CD1c-positive myeloid dendritic cell (primary cell): ENCODE data around the gene FBXW7.
A peak's percentile ranks its signal among the peaks of the same experiment; 100 is the strongest.
"Not testable (repeated sequence)": the region's sequence is repeated elsewhere in the genome, so short reads cannot be mapped to it uniquely, and the experiment has no call there.

Experiments
- DNase-seq: peaks from one replicate; pipeline ENCODE4 v3.0.0-alpha.2; 2016; ENCODE audit errors: extremely low spot score

The FBXW7 gene

GRCh38 chr4:152535903-152536544 lies at the start of gene FBXW7:
TSS of gene FBXW7 (minus strand) at chr4:152536092. CDS start at chr4:152411803, 124,289 bp downstream.
- DNase-seq: peak; percentile 100

GRCh38 chr4:152585023-152585441 lies 49.1 kb upstream of the FBXW7 start:
- DNase-seq: no peak

- DNase-seq: no peak
Measured at GRCh38 chr4:152581536-152582160, 45.8 kb upstream of the FBXW7 start.

- no peak for DNase-seq
Measured at GRCh38 chr4:152579916-152580315, 44.0 kb upstream of the FBXW7 start.

- DNase-seq: no peak
Measured at GRCh38 chr4:152579107-152579764, 43.3 kb upstream of the FBXW7 start.

GRCh38 chr4:152578670-152579069 lies 42.8 kb upstream of the FBXW7 start:
- DNase-seq: no peak

- peak; percentile 36 for DNase-seq
Measured at GRCh38 chr4:152577708-152578396, 42.0 kb upstream of the FBXW7 start.

- DNase-seq: no peak
Measured at GRCh38 chr4:152575533-152575932, 39.6 kb upstream of the FBXW7 start.

GRCh38 chr4:152573861-152574260 lies 38.0 kb upstream of the FBXW7 start:
- DNase-seq: no peak

GRCh38 chr4:152572417-152573086 lies 36.7 kb upstream of the FBXW7 start:
- DNase-seq: peak; percentile 62

GRCh38 chr4:152571770-152572169 lies 35.9 kb upstream of the FBXW7 start:
- no peak for DNase-seq

- DNase-seq: no peak
Measured at GRCh38 chr4:152571296-152571695, 35.4 kb upstream of the FBXW7 start.

GRCh38 chr4:152565333-152565732 lies 29.4 kb upstream of the FBXW7 start:
- no peak for DNase-seq

- no peak for DNase-seq
Measured at GRCh38 chr4:152564336-152564735, 28.4 kb upstream of the FBXW7 start.

GRCh38 chr4:152563209-152563608 lies 27.3 kb upstream of the FBXW7 start:
- peak; percentile 13 for DNase-seq

GRCh38 chr4:152559641-152560040 lies 23.7 kb upstream of the FBXW7 start:
- no peak for DNase-seq

GRCh38 chr4:152558396-152558795 lies 22.5 kb upstream of the FBXW7 start:
- DNase-seq: no peak

- DNase-seq: no peak
Measured at GRCh38 chr4:152556834-152557233, 20.9 kb upstream of the FBXW7 start.

- no peak for DNase-seq
Measured at GRCh38 chr4:152556283-152556682, 20.4 kb upstream of the FBXW7 start.

GRCh38 chr4:152554742-152555141 lies 18.9 kb upstream of the FBXW7 start:
- no peak for DNase-seq

GRCh38 chr4:152550687-152551086 lies 14.8 kb upstream of the FBXW7 start:
- not testable (repeated sequence) for DNase-seq

- no peak for DNase-seq
Measured at GRCh38 chr4:152545088-152545487, 9.2 kb upstream of the FBXW7 start.
